AG04449 (cell line): ENCODE measurements around the gene MAST3.

Source experiments
- CTCF ChIA-PET: fragments of 350-600 bp; formaldehyde crosslinking; extraction: SDS; loops from one replicate; lab custom pipeline; 2021; ENCODE audit warnings: antibody characterized with exemption; lab: Yijun Ruan, JAX
- POLR2A ChIA-PET: fragments of 400-600, 350-600 bp; formaldehyde crosslinking; extraction: SDS; loops from one replicate; lab custom pipeline; 2020; ENCODE audit warnings: antibody characterized with exemption, inconsistent platforms; lab: Yijun Ruan, JAX
- DNase-seq: peaks from one replicate; pipeline ENCODE4 v3.0.0-alpha.2; 2010; ENCODE audit warnings: low read depth, low spot score
- H3K4me3 ChIP-seq: 2 replicates; pipeline ENCODE4 v1.5.1; 2011; ENCODE audit warnings: low read depth, mild to moderate bottlenecking, control low read depth, low read length
- TF ChIP-seq, protein P1 (sequence below): IDR thresholded peaks from one replicate; pipeline ENCODE4 v1.5.1; 2011; ENCODE audit warnings: mild to moderate bottlenecking, moderate library complexity, low read length, control low read depth, inconsistent platforms; ENCODE audit not compliant: insufficient read depth; ENCODE audit errors: missing control alignments

MAST3 gene

DNA sequence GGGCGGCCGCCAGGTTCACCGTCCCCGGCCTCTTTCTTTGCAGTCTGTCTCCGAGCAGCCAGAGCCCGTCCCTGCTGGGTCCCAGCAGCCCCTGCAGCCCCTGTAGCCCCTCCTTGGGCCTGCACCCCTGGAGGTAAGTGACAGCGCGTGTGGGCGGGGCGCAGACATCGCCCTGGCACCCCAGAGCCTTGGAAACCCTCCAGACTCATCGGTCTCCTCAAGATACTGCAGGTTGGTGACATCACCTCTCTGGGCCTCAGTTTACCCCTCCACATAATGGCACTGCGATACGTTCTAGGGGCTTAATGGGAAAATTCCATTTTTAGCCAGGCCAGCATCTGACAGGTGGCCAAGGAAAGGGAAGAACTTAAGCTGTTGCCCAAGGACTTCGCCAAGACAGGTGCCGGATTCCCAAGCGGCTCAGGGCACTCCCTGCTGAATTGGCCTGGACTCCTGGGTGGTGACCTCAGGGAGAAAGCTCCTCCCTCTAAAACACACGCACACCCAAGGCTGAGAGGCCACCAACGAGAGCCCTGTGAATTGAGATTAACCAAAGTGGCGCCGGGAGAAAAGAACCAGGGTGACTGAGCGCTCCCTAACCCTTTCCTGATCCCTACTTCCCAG is 13.1 kb downstream of the MAST3 start:
- ChIA-PET POLR2A (no interaction called here), CTCF (interaction anchor here (0.9 to 6.2 kb wide), 15 partner anchors 12 to 150 kb away, joined by 3 to 89 read pairs (median 6); partner anchors contain the start of genes ARRDC2, IL12RB1, MAST3 and MPV17L2)
- no peak for DNase-seq
- H3K4me3 ChIP-seq = peak overlapping the region; percentile 72
- TF ChIP-seq, protein P1, sequence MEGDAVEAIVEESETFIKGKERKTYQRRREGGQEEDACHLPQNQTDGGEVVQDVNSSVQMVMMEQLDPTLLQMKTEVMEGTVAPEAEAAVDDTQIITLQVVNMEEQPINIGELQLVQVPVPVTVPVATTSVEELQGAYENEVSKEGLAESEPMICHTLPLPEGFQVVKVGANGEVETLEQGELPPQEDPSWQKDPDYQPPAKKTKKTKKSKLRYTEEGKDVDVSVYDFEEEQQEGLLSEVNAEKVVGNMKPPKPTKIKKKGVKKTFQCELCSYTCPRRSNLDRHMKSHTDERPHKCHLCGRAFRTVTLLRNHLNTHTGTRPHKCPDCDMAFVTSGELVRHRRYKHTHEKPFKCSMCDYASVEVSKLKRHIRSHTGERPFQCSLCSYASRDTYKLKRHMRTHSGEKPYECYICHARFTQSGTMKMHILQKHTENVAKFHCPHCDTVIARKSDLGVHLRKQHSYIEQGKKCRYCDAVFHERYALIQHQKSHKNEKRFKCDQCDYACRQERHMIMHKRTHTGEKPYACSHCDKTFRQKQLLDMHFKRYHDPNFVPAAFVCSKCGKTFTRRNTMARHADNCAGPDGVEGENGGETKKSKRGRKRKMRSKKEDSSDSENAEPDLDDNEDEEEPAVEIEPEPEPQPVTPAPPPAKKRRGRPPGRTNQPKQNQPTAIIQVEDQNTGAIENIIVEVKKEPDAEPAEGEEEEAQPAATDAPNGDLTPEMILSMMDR = no peak

DNA sequence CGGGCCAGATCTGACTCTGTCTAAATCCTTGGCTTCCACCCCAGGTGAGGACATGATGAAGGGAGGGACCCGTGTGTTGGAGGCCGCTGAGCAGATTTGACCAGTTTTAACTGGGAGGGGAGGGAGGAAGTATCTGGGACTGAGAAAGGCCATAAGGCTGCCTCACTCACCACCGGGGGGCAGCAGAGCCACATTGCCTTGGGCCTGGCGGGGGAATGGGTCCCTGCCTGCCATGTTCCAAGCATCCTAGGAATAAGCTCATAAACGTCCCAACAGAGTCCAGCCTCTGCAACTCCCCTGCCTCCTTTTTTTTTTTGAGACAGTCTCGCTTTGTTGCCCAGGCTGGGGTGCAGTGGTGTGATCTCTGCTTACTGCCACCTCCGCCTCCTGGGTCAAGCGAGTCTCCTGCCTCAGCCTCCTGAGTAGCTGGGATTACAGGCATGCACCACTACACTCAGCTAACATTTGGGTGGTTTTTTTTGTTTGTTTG is 15.5 kb downstream of the MAST3 start:
- TF ChIP-seq, protein P1 = peak; percentile 95
- ChIA-PET POLR2A (interaction anchor here (0.6 to 1.1 kb wide), 5 partner anchors 52 to 168 kb away, joined by 3 read pairs; partner anchors contain the start of genes JUND and MPV17L2), CTCF (interaction anchor here (0.5 to 6.2 kb wide), 54 partner anchors 10 to 308 kb away, joined by 3 to 89 read pairs (median 4); partner anchors contain the start of genes ARRDC2, MAST3 and PIK3R2)
- no peak for DNase-seq
- H3K4me3 ChIP-seq = no peak overlapping the region

DNA sequence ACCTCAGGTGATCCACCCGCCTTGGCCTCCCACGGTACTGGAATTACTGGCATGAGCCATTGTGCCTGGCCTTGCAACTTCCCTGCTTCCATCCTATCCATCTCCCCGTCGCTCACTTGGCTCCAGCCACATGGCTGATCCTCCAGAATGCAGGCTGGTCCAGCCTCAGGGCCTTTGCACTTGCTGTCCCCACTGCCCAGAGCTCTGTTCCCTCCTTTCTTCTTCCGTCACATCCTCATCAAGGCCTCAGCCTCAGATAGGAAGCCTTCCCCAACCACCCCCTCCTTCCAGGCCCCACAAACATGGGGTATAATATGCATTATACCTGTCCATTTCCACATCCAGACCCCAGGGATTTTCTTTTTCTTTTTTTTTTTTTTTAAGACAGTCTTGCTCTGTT is 16.2 kb downstream of the MAST3 start:
- no peak overlapping the region for H3K4me3 ChIP-seq
- POLR2A ChIA-PET = interaction anchor here (1.1 kb wide), 1 partner anchor 166 kb away, joined by 3 read pairs; no protein-coding TSS in a partner anchor
- CTCF ChIA-PET = interaction anchor here (0.7 to 6.2 kb wide), 22 partner anchors 10 to 215 kb away, joined by 3 to 89 read pairs (median 6); partner anchors contain the start of genes ARRDC2 and PIK3R2
- DNase-seq = no peak
- TF ChIP-seq, protein P1 = no peak

DNA sequence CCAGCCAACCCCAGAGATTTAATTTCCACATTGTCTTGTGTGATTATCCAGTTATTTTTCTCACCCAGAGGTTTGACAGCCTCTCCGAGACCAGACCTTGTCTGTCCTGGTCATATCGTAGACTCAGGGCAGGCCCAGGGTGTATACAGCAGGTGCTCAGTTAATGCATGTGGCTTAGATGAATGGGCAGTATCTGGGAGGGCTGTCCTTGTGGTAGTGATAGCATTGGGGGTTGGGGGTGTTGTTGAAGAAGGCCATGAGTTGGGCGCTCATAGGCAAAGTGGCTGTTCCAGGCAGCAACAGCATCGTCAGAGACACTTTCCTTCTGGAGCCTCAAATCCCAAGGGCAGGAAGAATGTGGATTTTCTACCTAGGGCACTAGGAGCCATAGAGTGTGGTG is 16.9 kb downstream of the MAST3 start:
- CTCF ChIA-PET = interaction anchor here (1.3 to 6.2 kb wide), 3 partner anchors 52 to 207 kb away, joined by 3 to 89 read pairs (median 50); no protein-coding TSS in a partner anchor
- H3K4me3 ChIP-seq = no peak overlapping the region
- TF ChIP-seq, protein P1 = no peak
- DNase-seq = no peak
- POLR2A ChIA-PET = no interaction called here

DNA sequence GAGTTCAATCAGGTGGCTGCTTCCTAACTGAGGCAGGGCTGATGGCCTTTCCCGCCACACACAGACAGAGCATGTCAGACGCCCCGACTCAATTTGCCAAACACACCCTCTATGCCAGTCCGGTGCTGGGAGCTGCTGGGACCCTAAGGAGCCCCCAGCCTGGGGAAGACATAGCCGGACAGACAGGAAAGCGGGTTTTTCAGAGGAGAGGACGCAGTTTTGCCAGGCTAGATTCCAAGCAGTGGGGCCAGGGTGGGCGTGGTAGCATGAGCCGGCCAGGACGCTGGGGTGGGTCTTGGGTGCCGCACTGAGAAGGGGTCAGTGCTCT is 19.8 kb downstream of the MAST3 start:
- POLR2A ChIA-PET = no interaction called here

More for the DNA sequence above, 19.8 kb downstream of the MAST3 start:
- CTCF ChIA-PET = interaction anchor here (1.6 kb wide), 1 partner anchor 12 kb away, joined by 4 read pairs; no protein-coding TSS in a partner anchor
- DNase-seq = no peak
- TF ChIP-seq, protein P1 = no peak
- H3K4me3 ChIP-seq = peak overlapping the region; percentile 53
